Activated CD4-positive, alpha-beta T cell treated with anti-CD3 and anti-CD28 coated beads for 36 hours (primary cell): ENCODE results near the gene ZNF189. TPM values are rescaled to one million over a fixed set of nuclear protein-coding genes. Genes with fewer than 3 reads are reported as not detected.

Experiments used
- ATAC-seq: fragments of 200-7000 bp; cut with Tn5 transposase; one replicate; pipeline ENCODE4 v1.10.0; 2021; ENCODE audit warnings: mild to moderate bottlenecking, moderate library complexity
- CTCF ChIA-PET: fragments of 350-600 bp; sonication (Branson Sonifier 250); formaldehyde crosslinking; loops from one replicate; lab custom pipeline; 2021; ENCODE audit warnings: antibody characterized with exemption; lab: Charles Lee
- POLR2A ChIA-PET: fragments of 350-600 bp; sonication (Branson Sonifier 250); formaldehyde crosslinking; loops from one replicate; lab custom pipeline; 2021; ENCODE audit warnings: antibody characterized with exemption, inconsistent platforms; lab: Charles Lee
- DNase-seq: peaks from one replicate; pipeline ENCODE4 v3.0.0-alpha.2; 2020
- H3K27ac Mint-ChIP-seq: one replicate; pipeline ENCODE4 v1.8.0; 2021; ENCODE audit warnings: mixed read lengths
- H3K27me3 Mint-ChIP-seq: one replicate; pipeline ENCODE4 v1.8.0; 2021; ENCODE audit warnings: mixed read lengths
- H3K36me3 Mint-ChIP-seq: one replicate; pipeline ENCODE4 v1.8.0; 2021; ENCODE audit warnings: low read depth, mixed read lengths
- H3K4me1 Mint-ChIP-seq: one replicate; pipeline ENCODE4 v1.8.0; 2021; ENCODE audit warnings: mixed read lengths
- H3K4me3 Mint-ChIP-seq: one replicate; pipeline ENCODE4 v1.8.0; 2021; ENCODE audit warnings: mild to moderate bottlenecking, moderate library complexity, mixed read lengths
- H3K9me3 Mint-ChIP-seq: one replicate; pipeline ENCODE4 v1.8.0; 2021; ENCODE audit warnings: low read depth, mixed read lengths
- intact Hi-C, 2 experiments: fragments of 100-400 bp; cut with DNase I in 1 of 2; cut with micrococcal nuclease in 1 of 2; formaldehyde crosslinking; loops; one replicate each; pipeline versions ENCODE4 v1.14.2 to v1.15.1; 2022 to 2024; cut with DNase I, micrococcal nuclease
- total RNA-seq, 2 experiments: library from RNA; stranded (reverse); gene quantifications; one replicate each; pipeline ENCODE4 v1.2.3, GENCODE V29; 2021

ZNF189 gene
- total RNA-seq, 2 experiments from 2014 or later, result 10.2 to 13.1 TPM

- H3K27me3 Mint-ChIP-seq, result peaks cover 18% of the 10 kb centered on the region
- peaks cover 11% of the 10 kb centered on the region for H3K9me3 Mint-ChIP-seq
- H3K36me3 Mint-ChIP-seq, result no peaks in the 10 kb centered on the region
- POLR2A ChIA-PET, result no interaction called here
- CTCF ChIA-PET, result no interaction called here
- H3K4me1 Mint-ChIP-seq, result no peaks in the 10 kb centered on the region
- intact Hi-C loops, result no loop called here
- H3K4me3 Mint-ChIP-seq, result no peak overlapping the region
- ATAC-seq (no peak), DNase-seq (no peak)
- H3K27ac Mint-ChIP-seq, result no peak overlapping the region
Measured at GRCh38 chr9:101427358-101427757, 28.7 kb downstream of the ZNF189 start.

GRCh38 chr9:101427957-101428655 lies 29.5 kb downstream of the ZNF189 start:
- Mint-ChIP-seq H3K4me3 (no peak overlapping the region), H3K27ac (no peak overlapping the region), H3K4me1 (no peaks in the 10 kb centered on the region), H3K9me3 (peaks cover 9% of the 10 kb centered on the region), H3K36me3 (no peaks in the 10 kb centered on the region), H3K27me3 (peaks cover 17% of the 10 kb centered on the region)
- ChIA-PET POLR2A (no interaction called here), CTCF (no interaction called here)
- intact Hi-C loops, result no loop called here
- no peak for DNase-seq
- ATAC-seq, result no peak

GRCh38 chr9:101428909-101429308 lies 30.3 kb downstream of the ZNF189 start:
- Mint-ChIP-seq H3K27ac (no peak overlapping the region), H3K4me3 (no peak overlapping the region), H3K27me3 (peaks cover 15% of the 10 kb centered on the region), H3K36me3 (no peaks in the 10 kb centered on the region), H3K4me1 (no peaks in the 10 kb centered on the region), H3K9me3 (peaks cover 3% of the 10 kb centered on the region)
- DNase-seq (no peak), ATAC-seq (no peak)
- intact Hi-C loops, result no loop called here
- POLR2A ChIA-PET, result no interaction called here
- CTCF ChIA-PET, result no interaction called here

GRCh38 chr9:101429736-101430135 lies 31.1 kb downstream of the ZNF189 start:
- H3K9me3 Mint-ChIP-seq, result no peaks in the 10 kb centered on the region

GRCh38 chr9:101432171-101432570 lies 33.5 kb downstream of the ZNF189 start:
- CTCF ChIA-PET, result interaction anchor here (0.9 to 1.3 kb wide), 2 partner anchors 11 to 27 kb away, joined by 3 to 4 read pairs; no protein-coding TSS in a partner anchor
- Mint-ChIP-seq H3K9me3 (no peaks in the 10 kb centered on the region), H3K4me1 (peaks cover 2% of the 10 kb centered on the region), H3K4me3 (no peak overlapping the region), H3K36me3 (no peaks in the 10 kb centered on the region), H3K27ac (no peak overlapping the region), H3K27me3 (peaks cover 22% of the 10 kb centered on the region)
- ATAC-seq, result no peak
- intact Hi-C loops, result no loop called here
- DNase-seq, result no peak
- POLR2A ChIA-PET, result no interaction called here

More at GRCh38 chr9:101429736-101430135, 31.1 kb downstream of the ZNF189 start:
- DNase-seq (no peak), ATAC-seq (no peak)
- Mint-ChIP-seq H3K36me3 (no peaks in the 10 kb centered on the region), H3K4me3 (no peak overlapping the region), H3K4me1 (no peaks in the 10 kb centered on the region), H3K27ac (no peak overlapping the region), H3K27me3 (peaks cover 12% of the 10 kb centered on the region)
- POLR2A ChIA-PET, result no interaction called here
- intact Hi-C loops, result no loop called here
- CTCF ChIA-PET, result no interaction called here

GRCh38 chr9:101432740-101433139 lies 34.1 kb downstream of the ZNF189 start:
- Mint-ChIP-seq H3K4me3 (no peak overlapping the region), H3K27ac (no peak overlapping the region), H3K4me1 (peaks cover 2% of the 10 kb centered on the region), H3K9me3 (no peaks in the 10 kb centered on the region), H3K36me3 (no peaks in the 10 kb centered on the region), H3K27me3 (peaks cover 27% of the 10 kb centered on the region)
- POLR2A ChIA-PET, result no interaction called here
- CTCF ChIA-PET, result interaction anchor here (0.9 to 1.3 kb wide), 2 partner anchors 12 to 26 kb away, joined by 3 to 4 read pairs; no protein-coding TSS in a partner anchor
- DNase-seq (no peak), ATAC-seq (no peak)
- intact Hi-C loops, result no loop called here

GRCh38 chr9:101433229-101433628 lies 34.6 kb downstream of the ZNF189 start:
- no peak for DNase-seq
- intact Hi-C loops, result no loop called here
- H3K9me3 Mint-ChIP-seq, result no peaks in the 10 kb centered on the region
- CTCF ChIA-PET, result interaction anchor here (0.9 to 1.3 kb wide), 2 partner anchors 12 to 26 kb away, joined by 3 to 4 read pairs; no protein-coding TSS in a partner anchor
- no peak overlapping the region for H3K4me3 Mint-ChIP-seq
- H3K27me3 Mint-ChIP-seq, result peaks cover 26% of the 10 kb centered on the region
- no peak for ATAC-seq
- H3K36me3 Mint-ChIP-seq, result no peaks in the 10 kb centered on the region
- H3K4me1 Mint-ChIP-seq, result peaks cover 2% of the 10 kb centered on the region
- H3K27ac Mint-ChIP-seq, result no peak overlapping the region
- POLR2A ChIA-PET, result no interaction called here

GRCh38 chr9:101434998-101435397 lies 36.3 kb downstream of the ZNF189 start:
- peaks cover 21% of the 10 kb centered on the region for H3K27me3 Mint-ChIP-seq
- peaks cover 2% of the 10 kb centered on the region for H3K4me1 Mint-ChIP-seq
- H3K4me3 Mint-ChIP-seq, result no peak overlapping the region
- CTCF ChIA-PET, result no interaction called here
- no peaks in the 10 kb centered on the region for H3K36me3 Mint-ChIP-seq
- DNase-seq (no peak), ATAC-seq (no peak)
- no peaks in the 10 kb centered on the region for H3K9me3 Mint-ChIP-seq
- POLR2A ChIA-PET, result no interaction called here
- intact Hi-C loops, result no loop called here
- H3K27ac Mint-ChIP-seq, result no peak overlapping the region

- H3K36me3 Mint-ChIP-seq, result no peaks in the 10 kb centered on the region
- peaks cover 2% of the 10 kb centered on the region for H3K4me1 Mint-ChIP-seq
- no peaks in the 10 kb centered on the region for H3K9me3 Mint-ChIP-seq
- peaks cover 20% of the 10 kb centered on the region for H3K27me3 Mint-ChIP-seq
- H3K4me3 Mint-ChIP-seq, result no peak within 1 kb of the TSS
- ChIA-PET POLR2A (interaction anchor here (0.7 kb wide), 1 partner anchor 10 kb away, joined by 3 read pairs; no protein-coding TSS in a partner anchor), CTCF (no interaction called here)
- DNase-seq (no peak), ATAC-seq (no peak)
- H3K27ac Mint-ChIP-seq, result no peak within 1 kb of the TSS
- intact Hi-C loops, result no loop called here
Measured at GRCh38 chr9:101435601-101436079, 37.0 kb downstream of the ZNF189 start, which contains the start of gene ALDOB. TSS of gene ALDOB (minus strand) at chr9:101435774. CDS start at chr9:101430887, 4,887 bp downstream.

GRCh38 chr9:101437806-101438232 lies 39.2 kb downstream of the ZNF189 start:
- Mint-ChIP-seq H3K27ac (no peak overlapping the region), H3K9me3 (no peaks in the 10 kb centered on the region), H3K36me3 (no peaks in the 10 kb centered on the region), H3K27me3 (peaks cover 18% of the 10 kb centered on the region), H3K4me1 (peaks cover 2% of the 10 kb centered on the region), H3K4me3 (no peak overlapping the region)
- intact Hi-C loops, result no loop called here
- DNase-seq (no peak), ATAC-seq (no peak)
- CTCF ChIA-PET, result interaction anchor here (1.1 to 1.2 kb wide), 2 partner anchors 21 to 185 kb away, joined by 3 read pairs; no protein-coding TSS in a partner anchor
- POLR2A ChIA-PET, result no interaction called here

GRCh38 chr9:101438523-101438922 lies 39.9 kb downstream of the ZNF189 start:
- Mint-ChIP-seq H3K27me3 (peaks cover 18% of the 10 kb centered on the region), H3K27ac (no peak overlapping the region), H3K36me3 (no peaks in the 10 kb centered on the region), H3K4me1 (peaks cover 2% of the 10 kb centered on the region), H3K4me3 (no peak overlapping the region), H3K9me3 (no peaks in the 10 kb centered on the region)
- ChIA-PET CTCF (interaction anchor here (0.5 to 1.2 kb wide), 2 partner anchors 20 to 116 kb away, joined by 3 read pairs; no protein-coding TSS in a partner anchor), POLR2A (no interaction called here)
- DNase-seq (no peak), ATAC-seq (no peak)
- intact Hi-C loops, result no loop called here

GRCh38 chr9:101440714-101441230 lies 42.1 kb downstream of the ZNF189 start:
- intact Hi-C loops, result no loop called here
- Mint-ChIP-seq H3K9me3 (no peaks in the 10 kb centered on the region), H3K4me1 (no peaks in the 10 kb centered on the region), H3K27me3 (peaks cover 29% of the 10 kb centered on the region), H3K27ac (no peak overlapping the region), H3K36me3 (no peaks in the 10 kb centered on the region), H3K4me3 (no peak overlapping the region)
- POLR2A ChIA-PET, result no interaction called here
- DNase-seq (no peak), ATAC-seq (no peak)
- CTCF ChIA-PET, result no interaction called here
